ENCODE measurements around the gene BEST1. TPM values are rescaled to one million over a fixed set of nuclear protein-coding genes. Genes with fewer than 3 reads are reported as not detected.
A peak's percentile ranks its signal among the peaks of the same experiment; 100 is the strongest.

Gene BEST1
- 1 to 10 TPM; 1.2 to 3.8 TPM for polyA plus RNA-seq

DNA sequence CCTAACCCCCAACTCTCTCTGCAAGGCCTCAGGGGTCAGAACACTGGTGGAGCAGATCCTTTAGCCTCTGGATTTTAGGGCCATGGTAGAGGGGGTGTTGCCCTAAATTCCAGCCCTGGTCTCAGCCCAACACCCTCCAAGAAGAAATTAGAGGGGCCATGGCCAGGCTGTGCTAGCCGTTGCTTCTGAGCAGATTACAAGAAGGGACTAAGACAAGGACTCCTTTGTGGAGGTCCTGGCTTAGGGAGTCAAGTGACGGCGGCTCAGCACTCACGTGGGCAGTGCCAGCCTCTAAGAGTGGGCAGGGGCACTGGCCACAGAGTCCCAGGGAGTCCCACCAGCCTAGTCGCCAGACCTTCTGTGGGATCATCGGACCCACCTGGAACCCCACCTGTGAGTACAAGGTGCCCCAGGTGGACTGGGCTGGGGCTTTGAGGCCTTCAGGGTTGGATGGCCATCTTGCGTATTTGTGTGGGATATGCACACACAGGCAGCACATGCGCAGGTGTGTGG is at the start of gene BEST1:
Gene BEST1 (plus strand): TSS at position 317 of the 513 bp plus-strand sequence. CDS start 1,456 bp downstream, outside the sequence.
- WGBS, 2 donors, result 89 to 90% methylated on average over 8 of the region's 8 CpGs
- H3K4me3 ChIP-seq (ENCODE audit: low read depth in 1 of 2, low read length in 2 of 2), result no peak within 1 kb of the TSS
- no peaks in the 10 kb centered on the region for H3K9me3 ChIP-seq (ENCODE audit: control insufficient read depth in 2 of 2, insufficient read depth in 1 of 2, low read depth in 1 of 2, low read length in 1 of 2)
- no peaks in the 10 kb centered on the region for H3K36me3 ChIP-seq (ENCODE audit: control insufficient read depth in 2 of 2, insufficient read depth in 2 of 2, low read length in 1 of 2)
- H3K27me3 ChIP-seq (ENCODE audit: control insufficient read depth in 1 of 2, insufficient read depth in 2 of 2, low read length in 2 of 2), result peaks cover 0 to 3% of the 10 kb centered on the region in 2 donors
- H3K27ac ChIP-seq (ENCODE audit: low read depth in 2 of 2, low read length in 1 of 2), result peak within 1 kb of the TSS in 1 of 2 donors; percentile 34
- no peaks in the 10 kb centered on the region for H3K4me1 ChIP-seq (ENCODE audit: control insufficient read depth in 2 of 2, insufficient read depth in 2 of 2, low read length in 1 of 2)

DNA sequence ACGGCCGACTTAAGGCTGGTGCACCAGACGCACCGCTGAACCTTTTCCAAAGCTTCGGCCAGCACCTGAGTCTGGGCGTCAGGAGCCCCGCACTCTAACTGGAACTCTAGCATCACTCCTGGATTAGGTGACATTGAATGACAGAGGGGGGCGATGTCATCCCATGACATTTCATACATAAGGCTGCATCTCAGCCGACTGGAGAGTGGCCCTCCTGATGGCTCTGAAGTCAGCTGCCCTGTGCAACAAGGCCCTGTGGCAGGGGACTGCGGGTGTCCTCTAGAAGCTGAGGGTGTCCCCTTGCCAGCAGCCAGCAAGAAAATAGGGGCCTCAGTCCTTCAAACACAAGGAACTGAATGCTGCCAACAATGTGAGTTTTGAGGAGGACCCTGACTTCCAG is 48.8 kb upstream of the BEST1 start:
- no peaks in the 10 kb centered on the region for H3K9me3 ChIP-seq (ENCODE audit: control insufficient read depth in 2 of 2, insufficient read depth in 1 of 2, low read depth in 1 of 2, low read length in 1 of 2)
- H3K4me3 ChIP-seq (ENCODE audit: low read depth in 1 of 2, low read length in 2 of 2), result no peak overlapping the region
- H3K27me3 ChIP-seq (ENCODE audit: control insufficient read depth in 1 of 2, insufficient read depth in 2 of 2, low read length in 2 of 2), result no peaks in the 10 kb centered on the region
- H3K27ac ChIP-seq (ENCODE audit: low read depth in 2 of 2, low read length in 1 of 2), result no peak overlapping the region
- H3K36me3 ChIP-seq (ENCODE audit: control insufficient read depth in 2 of 2, insufficient read depth in 2 of 2, low read length in 1 of 2), result no peaks in the 10 kb centered on the region
- WGBS, 2 donors, result 89 to 90% methylated on average over 10 of the region's 10 CpGs
- peaks cover 0 to 2% of the 10 kb centered on the region in 2 donors for H3K4me1 ChIP-seq (ENCODE audit: control insufficient read depth in 2 of 2, insufficient read depth in 2 of 2, low read length in 1 of 2)

DNA sequence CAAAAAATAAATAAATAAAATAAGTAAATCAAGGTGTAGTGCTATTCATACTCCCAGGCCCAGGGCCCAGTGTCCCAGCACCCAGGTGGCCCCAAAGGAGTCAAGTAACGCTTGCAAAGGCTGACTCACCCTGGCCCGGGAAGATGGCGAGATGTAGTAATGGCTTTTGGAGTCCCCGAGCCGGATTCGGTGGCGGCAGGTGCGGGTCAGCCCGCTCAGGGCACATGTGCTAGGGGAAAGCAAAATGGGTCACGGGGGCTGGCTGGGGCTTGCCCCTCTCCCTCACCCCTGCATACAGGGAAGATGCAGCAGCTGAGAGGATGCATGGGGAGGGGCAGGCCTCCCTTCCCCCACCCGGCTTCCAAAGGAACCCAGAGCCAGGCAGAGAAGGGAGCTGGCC is 47.8 kb upstream of the BEST1 start:
- no peaks in the 10 kb centered on the region for H3K27me3 ChIP-seq (ENCODE audit: control insufficient read depth in 1 of 2, insufficient read depth in 2 of 2, low read length in 2 of 2)
- no peak overlapping the region for H3K4me3 ChIP-seq (ENCODE audit: low read depth in 1 of 2, low read length in 2 of 2)
- no peaks in the 10 kb centered on the region for H3K36me3 ChIP-seq (ENCODE audit: control insufficient read depth in 2 of 2, insufficient read depth in 2 of 2, low read length in 1 of 2)
- peaks cover 0 to 2% of the 10 kb centered on the region in 2 donors for H3K4me1 ChIP-seq (ENCODE audit: control insufficient read depth in 2 of 2, insufficient read depth in 2 of 2, low read length in 1 of 2)
- H3K9me3 ChIP-seq (ENCODE audit: control insufficient read depth in 2 of 2, insufficient read depth in 1 of 2, low read depth in 1 of 2, low read length in 1 of 2), result no peaks in the 10 kb centered on the region
- WGBS, 2 donors, result 89% methylated on average over 11 of the region's 11 CpGs
- no peak overlapping the region for H3K27ac ChIP-seq (ENCODE audit: low read depth in 2 of 2, low read length in 1 of 2)

DNA sequence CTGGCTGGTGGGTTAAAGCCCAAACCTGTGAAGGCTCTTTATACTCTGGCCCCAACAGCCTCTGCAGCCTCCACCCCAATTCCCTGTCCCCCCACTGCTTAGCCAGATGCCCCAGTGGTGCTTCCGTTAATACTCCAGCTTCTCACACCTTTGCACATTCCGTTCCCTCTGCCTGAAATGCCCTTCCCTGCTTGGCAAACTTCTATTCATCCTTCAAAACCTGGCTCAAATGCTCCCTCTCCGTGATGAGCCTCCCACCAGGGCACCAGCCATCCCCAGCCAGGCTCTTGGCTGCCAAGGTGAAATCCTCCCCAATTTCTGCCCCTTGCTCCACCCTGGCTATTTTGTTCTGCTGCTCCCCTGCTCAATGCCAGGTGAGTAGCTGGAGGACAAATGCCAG is 46.3 kb upstream of the BEST1 start:
- 87 to 88% methylated on average over 3 of the region's 3 CpGs for WGBS, 2 donors
- Histone ChIP-seq H3K4me3 (ENCODE audit: low read depth in 1 of 2, low read length in 2 of 2) (no peak overlapping the region), H3K27me3 (ENCODE audit: control insufficient read depth in 1 of 2, insufficient read depth in 2 of 2, low read length in 2 of 2) (no peaks in the 10 kb centered on the region), H3K27ac (ENCODE audit: low read depth in 2 of 2, low read length in 1 of 2) (no peak overlapping the region), H3K36me3 (ENCODE audit: control insufficient read depth in 2 of 2, insufficient read depth in 2 of 2, low read length in 1 of 2) (no peaks in the 10 kb centered on the region), H3K4me1 (ENCODE audit: control insufficient read depth in 2 of 2, insufficient read depth in 2 of 2, low read length in 1 of 2) (peaks cover 0 to 2% of the 10 kb centered on the region in 2 donors), H3K9me3 (ENCODE audit: control insufficient read depth in 2 of 2, insufficient read depth in 1 of 2, low read depth in 1 of 2, low read length in 1 of 2) (no peaks in the 10 kb centered on the region)

DNA sequence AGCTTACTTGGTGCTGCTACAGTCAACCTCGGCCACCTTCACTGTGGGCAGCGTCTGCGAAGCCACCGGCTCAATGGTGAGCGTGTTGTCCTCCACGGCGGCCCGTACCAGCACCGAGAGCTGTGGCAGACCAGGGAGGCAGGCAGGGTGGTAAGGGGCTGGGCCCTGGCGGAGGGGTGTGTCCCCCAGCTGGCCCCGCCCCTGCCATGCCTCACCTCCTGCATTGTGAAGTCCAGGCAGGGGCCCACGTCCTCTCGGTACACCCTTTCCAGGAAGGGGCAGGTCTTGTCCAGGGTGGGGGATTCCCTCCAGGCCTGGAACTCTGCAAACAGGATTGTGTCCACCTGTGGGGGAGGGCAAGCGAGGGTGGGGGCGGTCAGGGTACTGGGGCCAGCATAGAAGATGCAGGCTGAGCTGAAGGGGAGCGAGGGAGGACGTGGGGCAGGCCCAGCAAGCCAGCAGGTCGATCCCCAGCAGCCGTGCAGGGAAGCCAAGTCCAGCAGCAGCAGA is 45.6 kb upstream of the BEST1 start:
- no peaks in the 10 kb centered on the region for H3K9me3 ChIP-seq (ENCODE audit: control insufficient read depth in 2 of 2, insufficient read depth in 1 of 2, low read depth in 1 of 2, low read length in 1 of 2)
- no peaks in the 10 kb centered on the region for H3K4me1 ChIP-seq (ENCODE audit: control insufficient read depth in 2 of 2, insufficient read depth in 2 of 2, low read length in 1 of 2)
- H3K27me3 ChIP-seq (ENCODE audit: control insufficient read depth in 1 of 2, insufficient read depth in 2 of 2, low read length in 2 of 2), result no peaks in the 10 kb centered on the region
- no peak overlapping the region for H3K4me3 ChIP-seq (ENCODE audit: low read depth in 1 of 2, low read length in 2 of 2)
- H3K36me3 ChIP-seq (ENCODE audit: control insufficient read depth in 2 of 2, insufficient read depth in 2 of 2, low read length in 1 of 2), result no peaks in the 10 kb centered on the region
- WGBS, 2 donors, result 49 to 52% methylated on average over 19 of the region's 19 CpGs
- no peak overlapping the region for H3K27ac ChIP-seq (ENCODE audit: low read depth in 2 of 2, low read length in 1 of 2)

DNA sequence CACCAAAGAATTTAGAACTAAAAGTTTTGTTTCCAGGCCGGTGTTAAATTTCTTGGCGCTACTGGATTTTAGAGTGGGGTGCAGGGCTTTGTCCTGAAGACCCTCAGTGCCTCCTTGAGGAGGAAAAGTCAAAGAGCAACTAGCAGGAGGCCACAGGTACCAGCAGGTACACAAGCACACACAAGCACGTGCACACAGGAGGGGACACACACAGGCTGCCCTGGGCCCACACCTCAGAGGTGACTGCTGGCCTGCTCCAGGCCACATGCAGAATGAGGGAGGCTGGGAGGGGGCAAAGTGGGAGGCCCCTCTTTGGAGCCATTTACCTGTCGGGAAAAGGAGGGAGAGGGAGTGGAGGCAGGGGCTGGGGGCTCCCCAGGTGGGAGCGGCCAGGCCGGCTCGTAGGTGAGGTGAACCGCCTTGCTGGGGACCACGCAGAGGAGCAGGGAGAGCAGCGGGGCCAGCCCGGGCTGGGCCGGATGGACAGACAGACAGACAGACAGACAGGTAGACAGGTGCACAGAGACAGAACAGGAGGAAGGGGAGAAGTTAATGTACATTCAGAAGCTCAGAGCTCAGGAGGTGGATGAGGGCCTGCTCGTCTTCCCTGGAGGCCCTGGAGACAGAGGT is 45.0 kb upstream of the BEST1 start:
- H3K4me3 ChIP-seq (ENCODE audit: low read depth in 1 of 2, low read length in 2 of 2), result no peak overlapping the region
- H3K27ac ChIP-seq (ENCODE audit: low read depth in 2 of 2, low read length in 1 of 2), result no peak overlapping the region
- no peaks in the 10 kb centered on the region for H3K9me3 ChIP-seq (ENCODE audit: control insufficient read depth in 2 of 2, insufficient read depth in 1 of 2, low read depth in 1 of 2, low read length in 1 of 2)
- no peaks in the 10 kb centered on the region for H3K36me3 ChIP-seq (ENCODE audit: control insufficient read depth in 2 of 2, insufficient read depth in 2 of 2, low read length in 1 of 2)
- no peaks in the 10 kb centered on the region for H3K4me1 ChIP-seq (ENCODE audit: control insufficient read depth in 2 of 2, insufficient read depth in 2 of 2, low read length in 1 of 2)
- 93 to 95% methylated on average over 13 of the region's 13 CpGs for WGBS, 2 donors
- H3K27me3 ChIP-seq (ENCODE audit: control insufficient read depth in 1 of 2, insufficient read depth in 2 of 2, low read length in 2 of 2), result no peaks in the 10 kb centered on the region

DNA sequence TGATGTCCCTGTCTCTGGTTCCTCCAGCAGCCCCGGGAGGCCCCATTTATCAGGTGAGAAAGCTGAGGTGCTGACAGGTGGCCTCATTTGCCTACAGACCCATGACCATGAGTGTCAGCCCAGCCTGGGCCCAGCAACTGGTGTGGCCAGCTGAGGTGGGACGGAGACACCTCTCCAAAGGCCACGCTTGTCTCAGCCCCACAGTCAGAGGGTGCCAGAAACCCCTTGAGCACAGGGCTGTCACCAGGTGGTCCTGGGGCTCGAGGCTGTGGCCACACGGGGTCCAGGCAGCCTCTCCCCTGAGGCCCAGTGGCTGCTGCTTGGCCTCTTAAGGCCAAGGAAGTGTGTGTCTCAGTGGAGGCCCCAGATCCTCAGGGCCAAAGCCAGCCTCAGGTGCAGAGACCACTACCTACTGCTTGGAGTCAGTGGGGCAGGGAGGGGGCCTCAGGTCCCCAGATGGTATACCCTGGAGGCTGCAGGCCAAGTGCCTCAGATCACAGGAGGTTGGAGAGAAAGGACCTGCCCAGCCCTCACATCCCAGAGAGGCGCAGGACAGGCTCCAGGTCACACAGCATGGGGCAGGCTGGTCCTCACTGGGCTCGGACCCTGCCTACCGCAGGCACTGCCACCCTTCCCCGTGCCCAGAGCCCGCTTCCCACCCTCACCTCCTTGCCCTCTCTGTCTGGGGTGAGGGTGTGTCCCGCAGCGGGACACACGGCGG is 44.2 kb upstream of the BEST1 start:
- 90% methylated on average over 14 of the region's 14 CpGs for WGBS, 2 donors
- no peak overlapping the region for H3K27ac ChIP-seq (ENCODE audit: low read depth in 2 of 2, low read length in 1 of 2)
- no peak overlapping the region for H3K4me3 ChIP-seq (ENCODE audit: low read depth in 1 of 2, low read length in 2 of 2)
- no peaks in the 10 kb centered on the region for H3K4me1 ChIP-seq (ENCODE audit: control insufficient read depth in 2 of 2, insufficient read depth in 2 of 2, low read length in 1 of 2)
- H3K27me3 ChIP-seq (ENCODE audit: control insufficient read depth in 1 of 2, insufficient read depth in 2 of 2, low read length in 2 of 2), result no peaks in the 10 kb centered on the region
- no peaks in the 10 kb centered on the region for H3K36me3 ChIP-seq (ENCODE audit: control insufficient read depth in 2 of 2, insufficient read depth in 2 of 2, low read length in 1 of 2)
- no peaks in the 10 kb centered on the region for H3K9me3 ChIP-seq (ENCODE audit: control insufficient read depth in 2 of 2, insufficient read depth in 1 of 2, low read depth in 1 of 2, low read length in 1 of 2)

DNA sequence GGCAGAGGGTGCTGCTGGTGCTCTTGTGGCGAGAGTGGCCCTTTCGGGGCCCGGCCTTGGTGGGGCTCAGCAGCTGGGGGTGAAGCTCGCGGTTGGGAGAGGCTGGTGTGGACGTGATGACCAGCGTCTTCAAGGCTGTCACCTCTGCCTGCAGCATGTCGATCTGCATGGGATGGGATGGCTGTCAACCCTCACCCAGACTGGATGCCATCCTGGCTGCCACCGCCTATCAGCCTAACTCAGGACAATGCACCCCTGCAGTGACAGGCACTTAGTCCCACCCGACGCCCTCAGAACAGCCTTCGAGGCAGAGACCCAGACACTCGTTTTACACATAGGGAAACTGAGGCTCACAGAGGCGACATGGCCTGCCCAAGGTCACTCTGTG is 43.6 kb upstream of the BEST1 start:
- Histone ChIP-seq H3K27ac (ENCODE audit: low read depth in 2 of 2, low read length in 1 of 2) (no peak overlapping the region), H3K4me3 (ENCODE audit: low read depth in 1 of 2, low read length in 2 of 2) (no peak overlapping the region), H3K27me3 (ENCODE audit: control insufficient read depth in 1 of 2, insufficient read depth in 2 of 2, low read length in 2 of 2) (no peaks in the 10 kb centered on the region), H3K4me1 (ENCODE audit: control insufficient read depth in 2 of 2, insufficient read depth in 2 of 2, low read length in 1 of 2) (no peaks in the 10 kb centered on the region), H3K9me3 (ENCODE audit: control insufficient read depth in 2 of 2, insufficient read depth in 1 of 2, low read depth in 1 of 2, low read length in 1 of 2) (no peaks in the 10 kb centered on the region), H3K36me3 (ENCODE audit: control insufficient read depth in 2 of 2, insufficient read depth in 2 of 2, low read length in 1 of 2) (no peaks in the 10 kb centered on the region)
- WGBS, 2 donors, result 87 to 89% methylated on average over 14 of the region's 14 CpGs

DNA sequence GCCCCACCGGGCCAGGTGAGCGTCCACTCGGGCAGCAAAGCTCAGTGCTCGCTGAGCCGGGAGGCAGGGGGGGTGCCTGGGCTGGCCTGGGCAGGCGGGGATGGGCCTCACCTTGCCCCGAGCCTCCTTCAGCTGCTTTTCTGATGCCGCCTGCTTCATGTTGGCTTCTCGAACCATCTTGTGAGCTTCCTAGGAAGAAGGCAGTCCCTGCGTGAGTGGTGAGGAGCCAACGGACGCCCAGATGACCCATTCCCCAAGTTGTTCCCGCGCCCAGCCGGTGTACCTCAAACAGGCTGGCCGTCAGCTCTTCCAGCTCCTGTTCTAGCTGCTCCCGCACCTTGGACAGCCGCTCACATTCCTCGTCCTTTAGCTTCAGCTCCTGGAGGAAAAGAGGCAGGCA is 42.9 kb upstream of the BEST1 start:
- H3K4me3 ChIP-seq (ENCODE audit: low read depth in 1 of 2, low read length in 2 of 2), result no peak overlapping the region
- H3K9me3 ChIP-seq (ENCODE audit: control insufficient read depth in 2 of 2, insufficient read depth in 1 of 2, low read depth in 1 of 2, low read length in 1 of 2), result no peaks in the 10 kb centered on the region
- H3K36me3 ChIP-seq (ENCODE audit: control insufficient read depth in 2 of 2, insufficient read depth in 2 of 2, low read length in 1 of 2), result no peaks in the 10 kb centered on the region
- H3K4me1 ChIP-seq (ENCODE audit: control insufficient read depth in 2 of 2, insufficient read depth in 2 of 2, low read length in 1 of 2), result no peaks in the 10 kb centered on the region
- 74 to 81% methylated on average over 19 of the region's 19 CpGs for WGBS, 2 donors
- H3K27me3 ChIP-seq (ENCODE audit: control insufficient read depth in 1 of 2, insufficient read depth in 2 of 2, low read length in 2 of 2), result no peaks in the 10 kb centered on the region
- H3K27ac ChIP-seq (ENCODE audit: low read depth in 2 of 2, low read length in 1 of 2), result no peak overlapping the region
